ENCODE data around the gene KCTD11. TPM values are rescaled to one million over a fixed set of nuclear protein-coding genes. Genes with fewer than 3 reads are reported as not detected.

KCTD11 gene
- total and polyA plus RNA-seq, 10 of the 15 experiments (the other 5 are each of a cell fraction or from before 2014, with no cell fraction given), result 0.05 to 7.3 (median 2.9) TPM

- no peak overlapping the region for H3K9ac ChIP-seq (ENCODE audit: control insufficient read depth, insufficient read depth, low read length)
- peaks cover 9 to 36% of the 10 kb centered on the region in 2 experiments for H3K36me3 ChIP-seq (ENCODE audit: control insufficient read depth in 2 of 2, insufficient read depth in 2 of 2, low read length in 1 of 2)
These were observed 33.7 kb upstream of the KCTD11 start for GRCh38 chr17:7318121-7318860.

DNA sequence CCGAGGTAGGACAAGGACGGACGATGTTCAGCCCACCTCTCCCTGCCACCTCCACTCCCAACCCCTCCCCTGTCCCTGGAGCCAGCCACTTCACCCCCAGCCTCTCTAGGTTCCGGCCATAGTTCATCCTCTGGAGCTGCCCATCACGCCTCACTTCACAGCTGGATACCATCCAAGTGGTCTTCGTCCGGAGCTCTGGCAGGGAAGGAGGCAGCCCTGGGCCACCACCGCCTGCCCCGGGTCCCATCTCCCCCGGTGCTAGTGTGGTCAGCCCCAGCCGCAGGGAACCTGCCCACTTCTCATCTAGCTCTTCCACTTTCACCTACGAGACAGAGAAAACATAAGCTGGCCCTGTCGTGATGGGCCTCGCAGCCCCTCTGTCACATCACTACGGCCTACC is 30.5 kb upstream of the KCTD11 start:
- H3K4me2 ChIP-seq (ENCODE audit: control insufficient read depth, insufficient read depth), result no peak overlapping the region
- TSS peak; percentile 39 for BruUV-seq (replicated peaks)
- H3K4me1 ChIP-seq (ENCODE audit: control insufficient read depth, insufficient read depth, low read length), result no peaks in the 10 kb centered on the region
- peaks cover 9 to 43% of the 10 kb centered on the region in 2 experiments for H3K36me3 ChIP-seq (ENCODE audit: control insufficient read depth in 2 of 2, insufficient read depth in 2 of 2, low read length in 1 of 2)
- in situ Hi-C loops (cut with MboI), result no loop called here
- FAIRE-seq (no peak), ATAC-seq (no peak), DNase-seq (ENCODE audit: low read depth, low spot score) (no peak)
- H4K20me1 ChIP-seq (ENCODE audit: control insufficient read depth, insufficient read depth), result no peaks in the 10 kb centered on the region
- H3K27me3 ChIP-seq (replicated peaks in 1 of 2; ENCODE audit: control insufficient read depth in 2 of 2, insufficient read depth in 2 of 2, low read length in 1 of 2), result no peaks in the 10 kb centered on the region
- H2AFZ ChIP-seq (ENCODE audit: control insufficient read depth, low read depth, low read length), result no peak overlapping the region
- intact Hi-C loops (cut with micrococcal nuclease; ENCODE audit: unreplicated experiment), result no loop called here
- ChIA-PET POLR2A (no interaction called here), CTCF (interaction anchor here (0.7 to 2.7 kb wide), 7 partner anchors 8 to 41 kb away, joined by 3 to 9 read pairs (median 3); partner anchors contain the start of gene TMEM95), SMC1A (ENCODE audit: uncharacterized antibody, unreplicated experiment) (no interaction called here), RAD21 (ENCODE audit: unreplicated experiment) (no interaction called here)
- no peaks in the 10 kb centered on the region for H3K9me3 ChIP-seq (replicated peaks; ENCODE audit: control insufficient read depth, insufficient read depth, low read length)
- 92% methylated on average over 15 of the region's 15 CpGs for WGBS (ENCODE audit: insufficient coverage, insufficient replicate concordance, low lambda C conversion rate, missing lambda C conversion rate)
- H3K4me3 ChIP-seq, result no peak overlapping the region
- no peaks in the 10 kb centered on the region for H3K79me2 ChIP-seq (ENCODE audit: control insufficient read depth, insufficient read depth, low read length)
- no peak overlapping the region for H3K27ac ChIP-seq (ENCODE audit: control insufficient read depth, insufficient read depth)
- TF ChIP-seq ZBTB33 (IDR thresholded peaks at IDR 0.05), result no peak
- no peak for TF ChIP-seq NRF1 (conservative IDR thresholded peaks at IDR 0.05; ENCODE audit: low read depth, low read length)
- TF ChIP-seq GABPA (IDR thresholded peaks at IDR 0.05; ENCODE audit: low read depth), result no peak
- TF ChIP-seq E2F8 (IDR thresholded peaks at IDR 0.05; ENCODE audit: low read depth, partially characterized antibody), result no peak
- TF ChIP-seq MEF2A (IDR thresholded peaks at IDR 0.05; ENCODE audit: insufficient read depth, low read depth, low read length), result no peak
- H3K9ac ChIP-seq (ENCODE audit: control insufficient read depth, insufficient read depth, low read length), result no peak overlapping the region

More at GRCh38 chr17:7318121-7318860, 33.7 kb upstream of the KCTD11 start:
- SMC1A ChIA-PET (ENCODE audit: uncharacterized antibody, unreplicated experiment), result no interaction called here
- CTCF ChIA-PET, result interaction anchor here (0.8 kb wide), 1 partner anchor 32 kb away, joined by 3 read pairs; no protein-coding TSS in a partner anchor
- in situ Hi-C loops (cut with MboI) (no loop called here), intact Hi-C loops (cut with micrococcal nuclease; ENCODE audit: unreplicated experiment) (no loop called here)
- RAD21 ChIA-PET (ENCODE audit: unreplicated experiment), result no interaction called here
- 88% methylated on average over 13 of the region's 13 CpGs for WGBS (ENCODE audit: insufficient coverage, insufficient replicate concordance, low lambda C conversion rate, missing lambda C conversion rate)
- no peak for DNase-seq (ENCODE audit: low read depth, low spot score)
- POLR2A ChIA-PET, result no interaction called here
- Histone ChIP-seq H3K9me3 (replicated peaks; ENCODE audit: control insufficient read depth, insufficient read depth, low read length) (no peaks in the 10 kb centered on the region), H3K27ac (ENCODE audit: control insufficient read depth, insufficient read depth) (no peak overlapping the region), H3K79me2 (ENCODE audit: control insufficient read depth, insufficient read depth, low read length) (peaks cover 8% of the 10 kb centered on the region), H3K4me1 (ENCODE audit: control insufficient read depth, insufficient read depth, low read length) (peaks cover 3% of the 10 kb centered on the region; the same call in 1 of the 2 replicates), H2AFZ (ENCODE audit: control insufficient read depth, low read depth, low read length) (no peak overlapping the region), H4K20me1 (ENCODE audit: control insufficient read depth, insufficient read depth) (no peaks in the 10 kb centered on the region), H3K4me2 (ENCODE audit: control insufficient read depth, insufficient read depth) (no peak overlapping the region), H3K4me3 (no peak overlapping the region), H3K27me3 (replicated peaks in 1 of 2; ENCODE audit: control insufficient read depth in 2 of 2, insufficient read depth in 2 of 2, low read length in 1 of 2) (no peaks in the 10 kb centered on the region)
- no peak for TF ChIP-seq ZSCAN29 (IDR thresholded peaks at IDR 0.05)
- 0 out of 2 replicates have a peak, but pooled peaks have one; percentile 24 for TF ChIP-seq POLR2A (IDR thresholded peaks at IDR 0.05; ENCODE audit: low read depth, low read length)
- BruUV-seq (replicated peaks), result no TSS peak
- no peak for ATAC-seq
- no peak for FAIRE-seq

Data from GM12878 (cell line).